Urinary bladder (tissue), 4 donors: ENCODE measurements around the gene GFOD2. TPM values are rescaled to one million over a fixed set of nuclear protein-coding genes. Genes with fewer than 3 reads are reported as not detected.

Experiments
- DNase-seq: peaks from one replicate; pipeline ENCODE4 v3.0.0-alpha.2; 2015; ENCODE audit errors: extremely low spot score
- H3K27ac ChIP-seq: one replicate; pipeline ENCODE4 v1.5.1; 2013; ENCODE audit warnings: low read depth, mild to moderate bottlenecking, moderate library complexity
- H3K36me3 ChIP-seq: one replicate; pipeline ENCODE4 v1.6.1; 2013; ENCODE audit warnings: mild to moderate bottlenecking, moderate library complexity; ENCODE audit not compliant: insufficient read depth
- H3K4me1 ChIP-seq: one replicate; pipeline ENCODE4 v1.6.1; 2013; ENCODE audit warnings: mild to moderate bottlenecking, moderate library complexity; ENCODE audit not compliant: insufficient read depth
- H3K4me3 ChIP-seq: one replicate; pipeline ENCODE4 v1.5.1; 2013; ENCODE audit warnings: low read depth, low read length
- WGBS: extraction: QIAGEN DNeasy Blood & Tissue Kit; methylation state at CpG from one replicate; pipeline ENCODE4 v1.1.7; 2013; 5-methylcytosine and 5-hydroxymethylcytosine counted together
- polyA plus RNA-seq: library from polyadenylated mRNA; stranded (reverse); fragments of 200-250 nt; gene quantifications from one replicate; pipeline ENCODE4 v1.2.3, GENCODE V29; 2013
- total RNA-seq: library from RNA; depleted of rRNA; stranded (reverse); fragments of >200 nt; gene quantifications from one replicate; pipeline ENCODE4 v1.2.3, GENCODE V29; 2014
- donor health status: healthy with polysubstance abuse.
- donor health status: healthy.

The GFOD2 gene
- total and polyA plus RNA-seq, 2 donors, result 16.1 to 19.4 TPM

GRCh38 chr16:67651847-67652246 lies 67.3 kb downstream of the GFOD2 start:
- Histone ChIP-seq H3K4me3 (no peak overlapping the region), H3K36me3 (no peaks in the 10 kb centered on the region), H3K27ac (no peak overlapping the region), H3K4me1 (no peaks in the 10 kb centered on the region)
- WGBS, result 85% methylated on average over 4 of the region's 4 CpGs
- no peak for DNase-seq

- DNase-seq, result no peak
- WGBS, result 90% methylated on average over 7 of the region's 7 CpGs
- no peaks in the 10 kb centered on the region for H3K4me1 ChIP-seq
These were observed 68.1 kb downstream of the GFOD2 start for GRCh38 chr16:67651039-67651438.

GRCh38 chr16:67650023-67650422 lies 69.1 kb downstream of the GFOD2 start:
- Histone ChIP-seq H3K36me3 (no peaks in the 10 kb centered on the region), H3K4me3 (no peak overlapping the region), H3K4me1 (no peaks in the 10 kb centered on the region), H3K27ac (no peak overlapping the region)
- WGBS, result 65% methylated on average over 8 of the region's 8 CpGs
- no peak for DNase-seq

More at GRCh38 chr16:67651039-67651438, 68.1 kb downstream of the GFOD2 start:
- Histone ChIP-seq H3K27ac (no peak overlapping the region), H3K36me3 (no peaks in the 10 kb centered on the region), H3K4me3 (no peak overlapping the region)

- Histone ChIP-seq H3K27ac (no peak overlapping the region), H3K36me3 (no peaks in the 10 kb centered on the region), H3K4me1 (no peaks in the 10 kb centered on the region), H3K4me3 (no peak overlapping the region)
- 15% methylated on average over 34 of the region's 34 CpGs for WGBS
- no peak for DNase-seq
These were observed 69.6 kb downstream of the GFOD2 start for GRCh38 chr16:67649494-67649931.

GRCh38 chr16:67648764-67649407 lies 70.2 kb downstream of the GFOD2 start:
- Histone ChIP-seq H3K36me3 (no peaks in the 10 kb centered on the region), H3K27ac (no peak overlapping the region), H3K4me3 (no peak overlapping the region), H3K4me1 (no peaks in the 10 kb centered on the region)
- no peak for DNase-seq
- WGBS, result 47% methylated on average over 35 of the region's 35 CpGs

GRCh38 chr16:67648088-67648763 lies 70.9 kb downstream of the GFOD2 start:
- H3K4me1 ChIP-seq, result no peaks in the 10 kb centered on the region
- DNase-seq, result no peak
- no peaks in the 10 kb centered on the region for H3K36me3 ChIP-seq
- WGBS, result 20% methylated on average over 65 of the region's 65 CpGs
- no peak overlapping the region for H3K4me3 ChIP-seq
- H3K27ac ChIP-seq, result no peak overlapping the region

- 68% methylated on average over 13 of the region's 13 CpGs for WGBS
- no peak overlapping the region for H3K4me3 ChIP-seq
- DNase-seq, result no peak
- H3K4me1 ChIP-seq, result no peaks in the 10 kb centered on the region
- no peak overlapping the region for H3K27ac ChIP-seq
- H3K36me3 ChIP-seq, result no peaks in the 10 kb centered on the region
These were observed 71.4 kb downstream of the GFOD2 start for GRCh38 chr16:67647681-67648080.

GRCh38 chr16:67647111-67647651 lies 71.9 kb downstream of the GFOD2 start:
- WGBS, result 75% methylated on average over 15 of the region's 15 CpGs
- H3K27ac ChIP-seq, result no peak overlapping the region
- no peak overlapping the region for H3K4me3 ChIP-seq
- no peaks in the 10 kb centered on the region for H3K36me3 ChIP-seq
- H3K4me1 ChIP-seq, result no peaks in the 10 kb centered on the region
- no peak for DNase-seq

GRCh38 chr16:67645397-67646121 lies 73.6 kb downstream of the GFOD2 start:
- peak overlapping the region; percentile 22 for H3K4me3 ChIP-seq

GRCh38 chr16:67644038-67644437 lies 75.1 kb downstream of the GFOD2 start:
- H3K36me3 ChIP-seq, result no peaks in the 10 kb centered on the region

More at GRCh38 chr16:67645397-67646121, 73.6 kb downstream of the GFOD2 start:
- 84% methylated on average over 15 of the region's 15 CpGs for WGBS
- no peak for DNase-seq
- no peaks in the 10 kb centered on the region for H3K36me3 ChIP-seq
- no peaks in the 10 kb centered on the region for H3K4me1 ChIP-seq
- no peak overlapping the region for H3K27ac ChIP-seq

GRCh38 chr16:67641779-67642708 lies 77.1 kb downstream of the GFOD2 start:
- no peaks in the 10 kb centered on the region for H3K4me1 ChIP-seq
- no peak overlapping the region for H3K4me3 ChIP-seq
- WGBS, result 42% methylated on average over 10 of the region's 10 CpGs
- no peak overlapping the region for H3K27ac ChIP-seq
- H3K36me3 ChIP-seq, result peaks cover 2% of the 10 kb centered on the region
- DNase-seq, result no peak

More at GRCh38 chr16:67644038-67644437, 75.1 kb downstream of the GFOD2 start:
- Histone ChIP-seq H3K4me3 (no peak overlapping the region), H3K27ac (no peak overlapping the region), H3K4me1 (no peaks in the 10 kb centered on the region)
- 90% methylated on average over 9 of the region's 9 CpGs for WGBS
- DNase-seq, result no peak

- Histone ChIP-seq H3K4me3 (no peak overlapping the region), H3K27ac (no peak overlapping the region), H3K36me3 (peaks cover 4% of the 10 kb centered on the region), H3K4me1 (no peaks in the 10 kb centered on the region)
- WGBS, result 91% methylated on average over 12 of the region's 12 CpGs
- DNase-seq, result no peak
These were observed 81.5 kb downstream of the GFOD2 start for GRCh38 chr16:67637625-67638024.

GRCh38 chr16:67636713-67637112 lies 82.4 kb downstream of the GFOD2 start:
- DNase-seq, result no peak
- 88% methylated on average over 8 of the region's 8 CpGs for WGBS
- Histone ChIP-seq H3K27ac (no peak overlapping the region), H3K36me3 (peaks cover 4% of the 10 kb centered on the region), H3K4me1 (no peaks in the 10 kb centered on the region), H3K4me3 (no peak overlapping the region)
